ENCODE data around the gene NRCAM.

NRCAM gene

GRCh38 chr7:108296911-108297310, 159.3 kb downstream of the NRCAM start:
- H3K27ac ChIP-seq (ENCODE audit: low read depth, low read length) = no peak overlapping the region
- no peak overlapping the region for H3K9ac ChIP-seq (ENCODE audit: low read length)
- no peaks in the 10 kb centered on the region for H3K9me3 ChIP-seq (ENCODE audit: low read length)
- H3K4me1 ChIP-seq (ENCODE audit: insufficient read depth, low read length) = no peaks in the 10 kb centered on the region
- H3K4me3 ChIP-seq (ENCODE audit: low read depth in 1 of 2, low read length in 2 of 2) = no peak overlapping the region
- H3K36me3 ChIP-seq (ENCODE audit: insufficient read depth, low read length) = no peaks in the 10 kb centered on the region
- H3K27me3 ChIP-seq (ENCODE audit: control insufficient read depth in 1 of 2, insufficient read depth in 2 of 2, low read length in 2 of 2) = no peaks in the 10 kb centered on the region

DNA sequence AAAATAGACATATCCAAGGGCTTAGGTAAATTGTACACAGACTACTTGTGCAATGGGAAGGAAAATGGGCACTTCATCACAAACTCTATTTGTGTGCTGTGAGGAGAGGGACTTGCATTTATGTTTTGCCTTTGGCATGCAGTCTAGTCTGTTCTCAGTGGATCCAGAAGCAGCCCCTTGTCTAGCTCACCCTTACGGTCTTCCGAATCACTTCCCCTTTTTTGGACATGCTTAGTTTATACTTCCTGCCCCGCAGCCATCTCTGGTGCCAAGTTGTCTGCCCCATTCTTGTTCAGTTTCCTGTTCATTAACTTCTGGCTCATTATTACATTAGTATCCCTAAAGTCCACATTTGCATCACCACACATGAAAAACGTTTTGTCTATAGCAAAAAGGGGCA, 161.6 kb downstream of the NRCAM start:
- Histone ChIP-seq H3K27ac (ENCODE audit: low read depth, low read length) (no peak overlapping the region), H3K4me1 (ENCODE audit: insufficient read depth, low read length) (no peaks in the 10 kb centered on the region), H3K9ac (ENCODE audit: low read length) (no peak overlapping the region), H3K36me3 (ENCODE audit: insufficient read depth, low read length) (no peaks in the 10 kb centered on the region), H3K4me3 (ENCODE audit: low read depth in 1 of 2, low read length in 2 of 2) (no peak overlapping the region), H3K9me3 (ENCODE audit: low read length) (no peaks in the 10 kb centered on the region), H3K27me3 (ENCODE audit: control insufficient read depth in 1 of 2, insufficient read depth in 2 of 2, low read length in 2 of 2) (no peaks in the 10 kb centered on the region)

DNA sequence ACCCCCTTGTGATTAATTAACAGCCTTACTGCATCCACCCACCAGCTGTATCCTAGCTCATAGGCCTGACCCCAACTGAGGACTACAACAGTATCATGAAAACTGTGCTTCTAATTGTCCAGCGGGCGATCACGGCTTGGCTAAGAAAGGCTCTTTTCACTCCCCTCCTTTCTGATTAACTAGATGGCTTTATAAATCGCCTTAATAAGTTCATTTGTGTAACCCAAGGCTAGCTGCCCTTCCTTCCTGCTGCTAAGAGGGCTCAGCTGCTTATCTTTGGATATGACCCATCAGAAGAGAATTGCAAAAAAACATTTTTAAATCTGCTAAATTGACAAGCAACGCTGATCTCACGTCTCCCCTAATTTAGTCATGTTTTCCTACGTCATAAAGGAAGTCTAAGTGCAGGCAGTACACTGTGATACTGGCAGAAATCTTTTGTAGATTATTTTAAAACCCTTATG, 163.1 kb downstream of the NRCAM start:
- H3K9ac ChIP-seq (ENCODE audit: low read length) = no peak overlapping the region
- no peaks in the 10 kb centered on the region for H3K9me3 ChIP-seq (ENCODE audit: low read length)
- H3K4me1 ChIP-seq (ENCODE audit: insufficient read depth, low read length) = no peaks in the 10 kb centered on the region
- H3K27ac ChIP-seq (ENCODE audit: low read depth, low read length) = no peak overlapping the region
- H3K36me3 ChIP-seq (ENCODE audit: insufficient read depth, low read length) = no peaks in the 10 kb centered on the region
- no peak overlapping the region for H3K4me3 ChIP-seq (ENCODE audit: low read depth in 1 of 2, low read length in 2 of 2)
- no peaks in the 10 kb centered on the region for H3K27me3 ChIP-seq (ENCODE audit: control insufficient read depth in 1 of 2, insufficient read depth in 2 of 2, low read length in 2 of 2)

DNA sequence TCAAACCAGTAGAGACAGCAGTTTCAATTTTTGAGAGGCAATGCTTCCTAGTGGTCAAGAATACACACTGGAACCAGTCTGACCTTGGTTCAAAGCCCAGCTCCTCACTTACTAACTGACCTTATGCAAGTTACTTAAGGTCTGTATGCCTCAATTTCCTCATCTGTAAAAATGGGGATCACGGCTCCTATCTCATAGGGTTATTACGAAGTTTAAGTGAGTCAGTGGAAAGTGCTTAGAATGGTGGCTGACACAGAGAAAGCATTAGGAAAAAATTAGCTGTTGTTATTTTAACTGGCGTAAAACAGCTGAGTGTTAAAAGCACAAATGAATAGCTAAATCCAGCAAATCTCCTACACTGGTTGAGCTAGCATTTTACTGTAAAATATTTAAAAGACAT, 163.7 kb downstream of the NRCAM start:
- Histone ChIP-seq H3K9me3 (ENCODE audit: low read length) (no peaks in the 10 kb centered on the region), H3K4me3 (ENCODE audit: low read depth in 1 of 2, low read length in 2 of 2) (no peak overlapping the region), H3K4me1 (ENCODE audit: insufficient read depth, low read length) (no peaks in the 10 kb centered on the region), H3K27me3 (ENCODE audit: control insufficient read depth in 1 of 2, insufficient read depth in 2 of 2, low read length in 2 of 2) (no peaks in the 10 kb centered on the region), H3K9ac (ENCODE audit: low read length) (no peak overlapping the region), H3K27ac (ENCODE audit: low read depth, low read length) (no peak overlapping the region), H3K36me3 (ENCODE audit: insufficient read depth, low read length) (no peaks in the 10 kb centered on the region)

GRCh38 chr7:108291791-108292440, 164.3 kb downstream of the NRCAM start:
- Histone ChIP-seq H3K9me3 (ENCODE audit: low read length) (no peaks in the 10 kb centered on the region), H3K27me3 (ENCODE audit: control insufficient read depth in 1 of 2, insufficient read depth in 2 of 2, low read length in 2 of 2) (no peaks in the 10 kb centered on the region), H3K36me3 (ENCODE audit: insufficient read depth, low read length) (no peaks in the 10 kb centered on the region), H3K4me3 (ENCODE audit: low read depth in 1 of 2, low read length in 2 of 2) (no peak overlapping the region), H3K27ac (ENCODE audit: low read depth, low read length) (no peak overlapping the region), H3K9ac (ENCODE audit: low read length) (no peak overlapping the region), H3K4me1 (ENCODE audit: insufficient read depth, low read length) (no peaks in the 10 kb centered on the region)

DNA sequence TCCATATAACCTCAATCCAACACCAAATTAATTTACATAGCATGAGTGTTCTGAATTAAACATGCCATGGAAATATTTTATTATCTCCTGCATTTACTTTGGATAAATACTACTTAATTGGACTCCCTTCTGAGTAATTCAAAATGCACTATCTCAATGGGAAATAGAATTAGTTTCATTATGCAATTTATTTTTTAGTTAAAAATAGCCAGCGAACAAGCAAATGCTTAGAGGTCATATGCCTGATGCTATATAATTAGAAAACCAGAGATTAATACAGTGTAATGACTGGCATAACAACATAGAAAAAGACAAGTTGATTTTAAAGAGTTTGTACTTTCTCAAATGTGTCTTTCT, 165.1 kb downstream of the NRCAM start:
- no peaks in the 10 kb centered on the region for H3K9me3 ChIP-seq (ENCODE audit: low read length)
- H3K9ac ChIP-seq (ENCODE audit: low read length) = no peak overlapping the region
- no peaks in the 10 kb centered on the region for H3K4me1 ChIP-seq (ENCODE audit: insufficient read depth, low read length)
- H3K4me3 ChIP-seq (ENCODE audit: low read depth in 1 of 2, low read length in 2 of 2) = no peak overlapping the region
- no peaks in the 10 kb centered on the region for H3K27me3 ChIP-seq (ENCODE audit: control insufficient read depth in 1 of 2, insufficient read depth in 2 of 2, low read length in 2 of 2)
- no peaks in the 10 kb centered on the region for H3K36me3 ChIP-seq (ENCODE audit: insufficient read depth, low read length)
- H3K27ac ChIP-seq (ENCODE audit: low read depth, low read length) = no peak overlapping the region

- no peak overlapping the region for H3K27ac ChIP-seq (ENCODE audit: low read depth, low read length)
- no peaks in the 10 kb centered on the region for H3K36me3 ChIP-seq (ENCODE audit: insufficient read depth, low read length)
- H3K27me3 ChIP-seq (ENCODE audit: control insufficient read depth in 1 of 2, insufficient read depth in 2 of 2, low read length in 2 of 2) = no peaks in the 10 kb centered on the region
- no peak overlapping the region for H3K9ac ChIP-seq (ENCODE audit: low read length)
- H3K4me3 ChIP-seq (ENCODE audit: low read depth in 1 of 2, low read length in 2 of 2) = no peak overlapping the region
- no peaks in the 10 kb centered on the region for H3K4me1 ChIP-seq (ENCODE audit: insufficient read depth, low read length)
- no peaks in the 10 kb centered on the region for H3K9me3 ChIP-seq (ENCODE audit: low read length)
Measured at GRCh38 chr7:108290459-108291151, 165.6 kb downstream of the NRCAM start.

DNA sequence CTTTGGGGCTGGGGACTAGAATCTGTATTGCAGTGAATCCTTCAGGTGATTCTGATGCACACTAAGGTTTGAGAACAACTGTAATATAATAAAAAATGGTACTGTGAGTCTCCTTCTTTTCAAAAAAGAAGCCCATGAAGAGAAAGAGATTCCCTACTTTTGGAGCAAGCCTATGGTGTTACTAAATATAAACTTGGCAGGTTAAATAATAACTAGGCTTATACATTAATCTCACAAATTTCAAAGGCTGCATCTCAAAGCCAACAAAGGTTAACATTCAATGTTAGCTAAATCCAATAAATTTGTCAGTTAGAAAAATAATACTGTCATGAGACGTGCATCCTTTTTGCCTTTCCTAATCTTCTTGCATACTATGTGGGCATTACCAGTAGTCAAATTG, 166.4 kb downstream of the NRCAM start:
- H3K9me3 ChIP-seq (ENCODE audit: low read length) = no peaks in the 10 kb centered on the region
- no peak overlapping the region for H3K27ac ChIP-seq (ENCODE audit: low read depth, low read length)
- H3K4me3 ChIP-seq (ENCODE audit: low read depth in 1 of 2, low read length in 2 of 2) = no peak overlapping the region
- no peaks in the 10 kb centered on the region for H3K27me3 ChIP-seq (ENCODE audit: control insufficient read depth in 1 of 2, insufficient read depth in 2 of 2, low read length in 2 of 2)
- no peaks in the 10 kb centered on the region for H3K36me3 ChIP-seq (ENCODE audit: insufficient read depth, low read length)
- H3K9ac ChIP-seq (ENCODE audit: low read length) = no peak overlapping the region
- H3K4me1 ChIP-seq (ENCODE audit: insufficient read depth, low read length) = no peaks in the 10 kb centered on the region

GRCh38 chr7:108287857-108288256, 168.4 kb downstream of the NRCAM start:
- no peaks in the 10 kb centered on the region for H3K27me3 ChIP-seq (ENCODE audit: control insufficient read depth in 1 of 2, insufficient read depth in 2 of 2, low read length in 2 of 2)
- no peak overlapping the region for H3K27ac ChIP-seq (ENCODE audit: low read depth, low read length)
- no peak overlapping the region for H3K9ac ChIP-seq (ENCODE audit: low read length)
- H3K36me3 ChIP-seq (ENCODE audit: insufficient read depth, low read length) = no peaks in the 10 kb centered on the region
- H3K4me1 ChIP-seq (ENCODE audit: insufficient read depth, low read length) = no peaks in the 10 kb centered on the region
- no peaks in the 10 kb centered on the region for H3K9me3 ChIP-seq (ENCODE audit: low read length)
- no peak overlapping the region for H3K4me3 ChIP-seq (ENCODE audit: low read depth in 1 of 2, low read length in 2 of 2)

- Histone ChIP-seq H3K9ac (ENCODE audit: low read length) (no peak overlapping the region), H3K4me3 (ENCODE audit: low read depth in 1 of 2, low read length in 2 of 2) (no peak overlapping the region), H3K9me3 (ENCODE audit: low read length) (no peaks in the 10 kb centered on the region), H3K4me1 (ENCODE audit: insufficient read depth, low read length) (no peaks in the 10 kb centered on the region), H3K27me3 (ENCODE audit: control insufficient read depth in 1 of 2, insufficient read depth in 2 of 2, low read length in 2 of 2) (no peaks in the 10 kb centered on the region), H3K36me3 (ENCODE audit: insufficient read depth, low read length) (no peaks in the 10 kb centered on the region), H3K27ac (ENCODE audit: low read depth, low read length) (no peak overlapping the region)
Measured at GRCh38 chr7:108286290-108286904, 169.8 kb downstream of the NRCAM start.

- Histone ChIP-seq H3K9ac (ENCODE audit: low read length) (no peak overlapping the region), H3K4me1 (ENCODE audit: insufficient read depth, low read length) (no peaks in the 10 kb centered on the region), H3K9me3 (ENCODE audit: low read length) (no peaks in the 10 kb centered on the region), H3K27me3 (ENCODE audit: control insufficient read depth in 1 of 2, insufficient read depth in 2 of 2, low read length in 2 of 2) (no peaks in the 10 kb centered on the region), H3K4me3 (ENCODE audit: low read depth in 1 of 2, low read length in 2 of 2) (no peak overlapping the region), H3K36me3 (ENCODE audit: insufficient read depth, low read length) (no peaks in the 10 kb centered on the region), H3K27ac (ENCODE audit: low read depth, low read length) (no peak overlapping the region)
Measured at GRCh38 chr7:108285778-108286177, 170.5 kb downstream of the NRCAM start.

- Histone ChIP-seq H3K4me3 (ENCODE audit: low read depth in 1 of 2, low read length in 2 of 2) (no peak overlapping the region), H3K27ac (ENCODE audit: low read depth, low read length) (no peak overlapping the region), H3K4me1 (ENCODE audit: insufficient read depth, low read length) (no peaks in the 10 kb centered on the region), H3K36me3 (ENCODE audit: insufficient read depth, low read length) (no peaks in the 10 kb centered on the region), H3K27me3 (ENCODE audit: control insufficient read depth in 1 of 2, insufficient read depth in 2 of 2, low read length in 2 of 2) (no peaks in the 10 kb centered on the region), H3K9ac (ENCODE audit: low read length) (no peak overlapping the region), H3K9me3 (ENCODE audit: low read length) (no peaks in the 10 kb centered on the region)
Measured at GRCh38 chr7:108285003-108285368, 171.2 kb downstream of the NRCAM start.
